H1 (cell line): ENCODE data around the gene TECRL. TPM values are rescaled to one million over a fixed set of nuclear protein-coding genes. Genes with fewer than 3 reads are reported as not detected.

Experiments used
- CTCF ChIA-PET: fragments of 300-600 bp; sonication (Branson Sonifier 250); formaldehyde crosslinking; loops from one replicate; lab custom pipeline; 2021; ENCODE audit not compliant: partially characterized antibody; lab: Charles Lee
- POLR2A ChIA-PET: fragments of 300-600 bp; sonication (Branson Sonifier 250); formaldehyde crosslinking; loops from one replicate; lab custom pipeline; 2021; ENCODE audit warnings: inconsistent platforms; ENCODE audit not compliant: partially characterized antibody; lab: Charles Lee
- DNase-seq, 2 experiments: peaks; one replicate each; pipeline versions ENCODE4 v3.0.0 to v3.0.0-alpha.2; 2010 to 2022; ENCODE audit warnings: low spot score in 2 of 2, low read depth in 1 of 2, mixed read lengths in 1 of 2
- FAIRE-seq: peaks from 2 replicates; lab custom pipeline; 2011; peaks lifted over from hg19 to GRCh38; lab: Jason Lieb, UNC
- H2AFZ ChIP-seq: 2 replicates; pipeline ENCODE4 v1.8.1; 2012; ENCODE audit warnings: low read length, inconsistent platforms
- H2AK5ac ChIP-seq: 2 replicates; pipeline ENCODE4 v1.6.1; 2013; ENCODE audit warnings: low read depth, low read length
- H2BK120ac ChIP-seq: replicated peaks from 2 replicates; pipeline ENCODE3; 2013; ENCODE audit warnings: low read depth, low read length, inconsistent platforms
- H2BK12ac ChIP-seq: 2 replicates; pipeline ENCODE4 v1.6.1; 2013; ENCODE audit warnings: low read depth, low read length
- H2BK15ac ChIP-seq: 2 replicates; pipeline ENCODE4 v1.6.1; 2013; ENCODE audit warnings: low read length
- H2BK20ac ChIP-seq: 2 replicates; pipeline ENCODE4 v1.6.1; 2013; ENCODE audit warnings: low read length
- H2BK5ac ChIP-seq: 2 replicates; pipeline ENCODE4 v1.6.1; 2013; ENCODE audit warnings: low read depth, low read length
- H3K14ac ChIP-seq: 2 replicates; pipeline ENCODE4 v1.6.1; 2013; ENCODE audit warnings: inconsistent platforms; ENCODE audit not compliant: insufficient read length
- H3K18ac ChIP-seq: 2 replicates; pipeline ENCODE4 v1.6.1; 2013; ENCODE audit warnings: low read length; ENCODE audit errors: extremely low read depth
- H3K23ac ChIP-seq: 2 replicates; pipeline ENCODE4 v1.6.1; 2013; ENCODE audit warnings: inconsistent platforms; ENCODE audit not compliant: insufficient read length
- H3K23me2 ChIP-seq: 2 replicates; pipeline ENCODE4 v1.6.1; 2013; ENCODE audit warnings: low read depth, low read length
- H3K27ac ChIP-seq: 2 replicates; pipeline ENCODE4 v1.6.1; 2011; ENCODE audit warnings: low read depth, low read length, inconsistent platforms
- H3K27me3 ChIP-seq, 4 experiments: replicated peaks in 1 of 4; 1 replicate in 1 of 4; 2 replicates in 3 of 4; pipeline versions ENCODE4 v1.6.1 to v1.8.1; 2011 to 2013; ENCODE audit warnings: low read length in 3 of 4, mild to moderate bottlenecking in 3 of 4, inconsistent platforms in 2 of 4, mixed read lengths in 2 of 4, moderate library complexity in 1 of 4; ENCODE audit not compliant: control insufficient read depth in 3 of 4, insufficient read depth in 3 of 4; ENCODE audit errors: extremely low read depth in 1 of 4
- H3K36me3 ChIP-seq, 4 experiments: 2 replicates each; pipeline versions ENCODE4 v1.6.1 to v1.8.1; 2011 to 2013; ENCODE audit warnings: mild to moderate bottlenecking in 4 of 4, low read length in 3 of 4, moderate library complexity in 2 of 4, control low read depth in 1 of 4, inconsistent platforms in 1 of 4; ENCODE audit not compliant: insufficient read depth in 4 of 4, control insufficient read depth in 2 of 4
- H3K4ac ChIP-seq: replicated peaks from 2 replicates; pipeline ENCODE3; 2013; ENCODE audit warnings: low read length, low read depth, mixed read lengths, inconsistent platforms; ENCODE audit not compliant: insufficient read length
- H3K4me1 ChIP-seq, 4 experiments: replicated peaks in 1 of 4; 1 replicate in 1 of 4; 2 replicates in 3 of 4; pipeline versions ENCODE4 v1.6.1 to v1.8.1; 2011 to 2013; ENCODE audit warnings: low read length in 3 of 4, inconsistent platforms in 2 of 4, mixed read lengths in 1 of 4; ENCODE audit not compliant: insufficient read depth in 4 of 4, control insufficient read depth in 3 of 4
- H3K4me2 ChIP-seq, 2 experiments: 2 replicates each; pipeline versions ENCODE4 v1.6.1 to v1.8.1; 2011 to 2013; ENCODE audit warnings: low read depth in 2 of 2, low read length in 2 of 2, control low read depth in 1 of 2, inconsistent platforms in 1 of 2, mild to moderate bottlenecking in 1 of 2; ENCODE audit not compliant: insufficient read depth in 1 of 2
- H3K4me3 ChIP-seq, 4 experiments: fragments of 200-600, 300-600 bp in 1 of 4; sonication (generic), shearing (Covaris generic), sonication (Bioruptor Twin) in 1 of 4; 2 replicates each; pipeline versions ENCODE4 v1.5.1 to v1.8.1; 2011 to 2016; ENCODE audit warnings: low read length in 4 of 4, low read depth in 3 of 4, control low read depth in 2 of 4, inconsistent platforms in 2 of 4, mild to moderate bottlenecking in 2 of 4, mixed read lengths in 1 of 4, moderate library complexity in 1 of 4; ENCODE audit not compliant: insufficient read depth in 2 of 4; ENCODE audit errors: extremely low read depth in 1 of 4
- H3K56ac ChIP-seq: replicated peaks from 2 replicates; pipeline ENCODE3; 2013; ENCODE audit warnings: low read depth, mild to moderate bottlenecking, mixed read lengths, low read length, inconsistent platforms; ENCODE audit not compliant: insufficient read length
- H3K79me1 ChIP-seq: 2 replicates; pipeline ENCODE4 v1.6.1; 2013; ENCODE audit warnings: low read depth, low read length, control low read depth
- H3K79me2 ChIP-seq, 2 experiments: 2 replicates each; pipeline versions ENCODE4 v1.6.1 to v1.8.1; 2012 to 2013; ENCODE audit warnings: low read length in 2 of 2, mild to moderate bottlenecking in 2 of 2, inconsistent platforms in 1 of 2; ENCODE audit not compliant: insufficient read depth in 2 of 2, control insufficient read depth in 1 of 2
- H3K9ac ChIP-seq, 4 experiments: replicated peaks in 1 of 4; 1 replicate in 1 of 4; 2 replicates in 3 of 4; pipeline versions ENCODE4 v1.6.1 to v1.8.1; 2011 to 2013; ENCODE audit warnings: low read depth in 3 of 4, low read length in 3 of 4, control low read depth in 2 of 4, mild to moderate bottlenecking in 2 of 4, moderate library complexity in 2 of 4, inconsistent platforms in 1 of 4; ENCODE audit errors: extremely low read depth in 1 of 4
- H3K9me3 ChIP-seq, 2 experiments: 2 replicates each; pipeline versions ENCODE4 v1.6.1 to v1.8.1; 2012 to 2013; ENCODE audit warnings: mild to moderate bottlenecking in 2 of 2, moderate library complexity in 2 of 2, control low read depth in 1 of 2, inconsistent platforms in 1 of 2, low read depth in 1 of 2, low read length in 1 of 2, mixed read lengths in 1 of 2; ENCODE audit not compliant: insufficient read depth in 2 of 2
- H4K20me1 ChIP-seq, 2 experiments: replicated peaks in 1 of 2; 2 replicates each; pipeline versions ENCODE3 to v1.8.1; 2011 to 2013; ENCODE audit warnings: inconsistent platforms in 2 of 2, low read length in 2 of 2, mild to moderate bottlenecking in 1 of 2; ENCODE audit not compliant: insufficient read depth in 2 of 2, control insufficient read depth in 1 of 2
- H4K5ac ChIP-seq: 2 replicates; pipeline ENCODE4 v1.6.1; 2013; ENCODE audit warnings: low read length, low read depth, mixed read lengths, inconsistent platforms; ENCODE audit not compliant: insufficient read length
- H4K8ac ChIP-seq: 2 replicates; pipeline ENCODE4 v1.8.0; 2013; ENCODE audit warnings: mild to moderate bottlenecking, moderate library complexity, low read length, inconsistent platforms; ENCODE audit not compliant: insufficient read depth; ENCODE audit errors: extremely low read depth
- H4K91ac ChIP-seq: replicated peaks from 2 replicates; pipeline ENCODE3; 2013; ENCODE audit warnings: low read length, mixed read lengths, inconsistent platforms; ENCODE audit not compliant: insufficient read length
- BCL11A ChIP-seq, 2 experiments: IDR thresholded peaks; one replicate each; pipeline ENCODE4 v1.6.1; 2011; ENCODE audit warnings: low read depth in 2 of 2, low read length in 2 of 2, mild to moderate bottlenecking in 2 of 2
- EZH2 ChIP-seq: fragments of 200-600 bp; sonication (generic); IDR thresholded peaks from 2 replicates; pipeline ENCODE4 v1.7.1; 2012; ENCODE audit warnings: low read depth, mild to moderate bottlenecking, moderate library complexity, low read length, inconsistent platforms; ENCODE audit not compliant: severe bottlenecking
- FOSL1 ChIP-seq: IDR thresholded peaks from 2 replicates; pipeline ENCODE4 v1.6.1; 2011; ENCODE audit warnings: mild to moderate bottlenecking, low read depth, low read length, moderate library complexity; ENCODE audit not compliant: insufficient read depth
- GABPA ChIP-seq: IDR thresholded peaks from 2 replicates; pipeline ENCODE4 v1.6.1; 2011; ENCODE audit warnings: mild to moderate bottlenecking, low read length, moderate library complexity, borderline replicate concordance; ENCODE audit not compliant: insufficient read depth
- HDAC6 ChIP-seq: IDR thresholded peaks from one replicate; pipeline ENCODE4 v1.7.1; 2012; ENCODE audit warnings: low read depth, mild to moderate bottlenecking, inconsistent platforms, low read length, moderate library complexity
- KDM4A ChIP-seq: IDR thresholded peaks from one replicate; pipeline ENCODE4 v1.7.1; 2012; ENCODE audit warnings: low read depth, mild to moderate bottlenecking, moderate library complexity, low read length, inconsistent platforms; ENCODE audit not compliant: severe bottlenecking
- SIRT6 ChIP-seq: IDR thresholded peaks from one replicate; pipeline ENCODE4 v1.7.1; 2012; ENCODE audit warnings: low read length, inconsistent platforms
- SP1 ChIP-seq: IDR thresholded peaks from 2 replicates; pipeline ENCODE4 v1.6.1; 2011; ENCODE audit warnings: low read depth, low read length
- USF2 ChIP-seq: IDR thresholded peaks from 2 replicates; pipeline ENCODE4 v1.6.1; 2011; ENCODE audit warnings: low read length, improper control_type of control experiment
- WGBS, 2 experiments: shearing (Covaris generic) in 1 of 2; methylation state at CpG; one replicate each; pipeline versions ENCODE4 v1.1.6 to v1.1.7; 2013 to 2015; ENCODE audit warnings: low lambda C conversion rate in 2 of 2, mixed read lengths in 2 of 2, inconsistent platforms in 1 of 2, low coverage in 1 of 2, missing lambda C conversion rate in 1 of 2; ENCODE audit not compliant: insufficient replicate concordance in 2 of 2, insufficient coverage in 1 of 2, insufficient read length in 1 of 2; ENCODE audit errors: extremely low coverage in 1 of 2, missing lambda C conversion rate in 1 of 2; 5-methylcytosine and 5-hydroxymethylcytosine counted together
- polyA plus RNA-seq, 7 experiments: library from polyadenylated mRNA; depleted of rRNA in 3 of 7; stranded (reverse) in 5 of 7; unstranded in 2 of 7; fragments of >200 nt in 5 of 7; fragments of 200-250 nt in 2 of 7; gene quantifications; 1 replicate in 5 of 7; 2 replicates in 1 of 7; 4 replicates in 1 of 7; pipeline versions ENCODE4 v1.2.1 to v1.2.3, GENCODE V29; 2011 to 2013; ENCODE audit warnings: missing spikeins in 2 of 7, mixed read lengths in 2 of 7
- total RNA-seq: library from RNA; stranded (reverse); fragmentation: NEBNext Ultra II Directional; extraction: Animal tissue kit (Norgen Biotek cat#: 25700); gene quantifications from 2 replicates; pipeline ENCODE4 v1.2.1, GENCODE V29; 2021
- TF ChIP-seq, protein P1 (sequence below): IDR thresholded peaks from 2 replicates; pipeline ENCODE4 v1.6.1; 2012; ENCODE audit warnings: inconsistent platforms
- TF ChIP-seq, protein P2 (sequence below): IDR thresholded peaks from 2 replicates; pipeline ENCODE4 v1.6.1; 2011; ENCODE audit warnings: low read depth, mild to moderate bottlenecking, low read length; ENCODE audit not compliant: insufficient read depth

The TECRL gene
- total and polyA plus RNA-seq, 2 of the 8 experiments (the other 6 are each of a cell fraction or from before 2014, with no cell fraction given), result not detected

DNA sequence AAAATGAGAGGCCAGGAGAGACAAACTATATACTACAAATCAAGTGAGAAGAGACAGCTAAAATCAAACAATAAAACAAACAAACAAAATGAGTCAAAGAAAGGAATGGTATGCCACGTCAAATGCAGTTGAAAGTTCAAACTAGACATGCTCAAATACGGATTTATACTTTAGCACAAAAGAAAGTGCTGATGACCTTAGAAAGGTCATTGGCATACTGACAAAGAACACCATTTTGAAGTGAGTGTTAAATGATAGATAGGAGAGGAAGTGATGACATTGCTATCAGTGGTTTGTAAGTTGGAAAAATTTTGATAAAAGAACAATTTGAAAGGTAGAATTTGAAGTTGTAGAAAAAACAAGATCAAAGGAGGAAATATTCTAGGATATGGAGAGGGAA is 55.3 kb downstream of the TECRL start:
- Histone ChIP-seq H2BK12ac (no peak overlapping the region), H3K9ac (no peak overlapping the region), H3K27ac (no peak overlapping the region), H3K9me3 (no peaks in the 10 kb centered on the region), H4K8ac (no peak overlapping the region), H2BK20ac (no peak overlapping the region), H3K4me2 (no peak overlapping the region), H3K4ac (no peak overlapping the region), H3K27me3 (no peaks in the 10 kb centered on the region), H2AK5ac (no peak overlapping the region), H3K79me2 (no peaks in the 10 kb centered on the region), H4K20me1 (no peaks in the 10 kb centered on the region), H2BK5ac (no peak overlapping the region), H2AFZ (no peak overlapping the region), H4K5ac (no peak overlapping the region), H4K91ac (no peak overlapping the region), H3K56ac (no peak overlapping the region), H3K36me3 (no peaks in the 10 kb centered on the region), H3K4me1 (no peaks in the 10 kb centered on the region), H3K23me2 (no peaks in the 10 kb centered on the region; the same call in 1 of the 2 replicates), H3K23ac (no peak overlapping the region), H3K79me1 (no peaks in the 10 kb centered on the region), H3K18ac (no peak overlapping the region), H3K14ac (no peak overlapping the region), H2BK120ac (no peak overlapping the region), H3K4me3 (no peak overlapping the region), H2BK15ac (no peak overlapping the region)
- POLR2A ChIA-PET, result no interaction called here
- WGBS, 2 experiments, result 98% methylated on average over 2 of the region's 2 CpGs; no CpG with 5 or more reads in 1 of the 2 experiments
- FAIRE-seq, result no peak
- DNase-seq, result no peak
- CTCF ChIA-PET, result interaction anchor here (0.6 kb wide), 1 partner anchor 13 kb away, joined by 3 read pairs; no protein-coding TSS in a partner anchor
- no peak for TF ChIP-seq FOSL1
- TF ChIP-seq HDAC6, result no peak
- TF ChIP-seq, protein P1, sequence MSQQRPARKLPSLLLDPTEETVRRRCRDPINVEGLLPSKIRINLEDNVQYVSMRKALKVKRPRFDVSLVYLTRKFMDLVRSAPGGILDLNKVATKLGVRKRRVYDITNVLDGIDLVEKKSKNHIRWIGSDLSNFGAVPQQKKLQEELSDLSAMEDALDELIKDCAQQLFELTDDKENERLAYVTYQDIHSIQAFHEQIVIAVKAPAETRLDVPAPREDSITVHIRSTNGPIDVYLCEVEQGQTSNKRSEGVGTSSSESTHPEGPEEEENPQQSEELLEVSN, result no peak
- no peak for TF ChIP-seq USF2
- TF ChIP-seq SP1, result no peak
- TF ChIP-seq GABPA, result no peak
- no peak for TF ChIP-seq EZH2
- TF ChIP-seq, protein P2, sequence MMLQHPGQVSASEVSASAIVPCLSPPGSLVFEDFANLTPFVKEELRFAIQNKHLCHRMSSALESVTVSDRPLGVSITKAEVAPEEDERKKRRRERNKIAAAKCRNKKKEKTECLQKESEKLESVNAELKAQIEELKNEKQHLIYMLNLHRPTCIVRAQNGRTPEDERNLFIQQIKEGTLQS, result no peak
- TF ChIP-seq KDM4A, result no peak
- no peak for TF ChIP-seq BCL11A (IDR thresholded peaks at IDR 0.05; ENCODE audit: low read depth in 2 of 2, low read length in 2 of 2)
- TF ChIP-seq SIRT6, result no peak
